ENCODE measurements around the gene GSTA4.

Gene GSTA4

DNA sequence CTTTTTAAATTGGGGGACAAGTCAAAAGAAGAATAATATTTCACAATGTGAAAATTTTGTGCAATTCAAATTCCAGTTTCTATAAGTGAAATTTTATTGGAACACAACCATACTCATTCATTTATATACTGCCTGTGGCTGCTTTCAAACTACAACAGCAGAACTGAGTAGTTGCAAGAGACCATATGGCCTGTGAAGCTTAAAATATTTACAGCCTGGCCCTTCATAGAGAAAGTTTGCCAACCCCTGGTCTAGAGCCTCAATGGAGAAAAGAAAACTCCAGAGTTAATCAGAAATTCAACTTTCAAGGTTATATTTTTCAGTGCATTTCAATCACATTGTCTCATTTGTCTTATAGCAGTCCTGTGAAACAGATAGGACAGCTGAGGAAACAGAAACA, 43.5 kb upstream of the GSTA4 start:
- TF ChIP-seq, protein P1, sequence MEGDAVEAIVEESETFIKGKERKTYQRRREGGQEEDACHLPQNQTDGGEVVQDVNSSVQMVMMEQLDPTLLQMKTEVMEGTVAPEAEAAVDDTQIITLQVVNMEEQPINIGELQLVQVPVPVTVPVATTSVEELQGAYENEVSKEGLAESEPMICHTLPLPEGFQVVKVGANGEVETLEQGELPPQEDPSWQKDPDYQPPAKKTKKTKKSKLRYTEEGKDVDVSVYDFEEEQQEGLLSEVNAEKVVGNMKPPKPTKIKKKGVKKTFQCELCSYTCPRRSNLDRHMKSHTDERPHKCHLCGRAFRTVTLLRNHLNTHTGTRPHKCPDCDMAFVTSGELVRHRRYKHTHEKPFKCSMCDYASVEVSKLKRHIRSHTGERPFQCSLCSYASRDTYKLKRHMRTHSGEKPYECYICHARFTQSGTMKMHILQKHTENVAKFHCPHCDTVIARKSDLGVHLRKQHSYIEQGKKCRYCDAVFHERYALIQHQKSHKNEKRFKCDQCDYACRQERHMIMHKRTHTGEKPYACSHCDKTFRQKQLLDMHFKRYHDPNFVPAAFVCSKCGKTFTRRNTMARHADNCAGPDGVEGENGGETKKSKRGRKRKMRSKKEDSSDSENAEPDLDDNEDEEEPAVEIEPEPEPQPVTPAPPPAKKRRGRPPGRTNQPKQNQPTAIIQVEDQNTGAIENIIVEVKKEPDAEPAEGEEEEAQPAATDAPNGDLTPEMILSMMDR (IDR thresholded peaks at IDR 0.05; ENCODE audit: low read depth, low read length, poor library complexity, severe bottlenecking), result no peak
- TF ChIP-seq EZH2phosphoT487 (IDR thresholded peaks at IDR 0.05; ENCODE audit: borderline replicate concordance, low read length), result no peak
- peaks cover 4% of the 10 kb centered on the region; the same call in 1 of the 2 replicates for H3K36me3 ChIP-seq (ENCODE audit: control insufficient read depth, low read length)
- H3K4me1 ChIP-seq (ENCODE audit: control insufficient read depth, low read length), result no peaks in the 10 kb centered on the region
- no peaks in the 10 kb centered on the region for H4K20me1 ChIP-seq (ENCODE audit: control insufficient read depth, insufficient read depth, low read depth, low read length)
- no peaks in the 10 kb centered on the region for H3F3A ChIP-seq (ENCODE audit: control insufficient read depth, insufficient read depth)
- no peaks in the 10 kb centered on the region for H3K79me2 ChIP-seq (ENCODE audit: control insufficient read depth, low read length)
- no peaks in the 10 kb centered on the region for H3K9me2 ChIP-seq (replicated peaks; ENCODE audit: control insufficient read depth, low read length)
- no peaks in the 10 kb centered on the region for H3K9me3 ChIP-seq (ENCODE audit: control insufficient read depth, insufficient read depth, low read length)
- no peak overlapping the region for H3K27ac ChIP-seq (ENCODE audit: low read depth, low read length)
- no peak overlapping the region for H3K4me2 ChIP-seq (ENCODE audit: low read length)
- H3K27me3 ChIP-seq (ENCODE audit: control insufficient read depth, low read length), result no peaks in the 10 kb centered on the region
- H3K4me3 ChIP-seq (ENCODE audit: low read length), result no peak overlapping the region

DNA sequence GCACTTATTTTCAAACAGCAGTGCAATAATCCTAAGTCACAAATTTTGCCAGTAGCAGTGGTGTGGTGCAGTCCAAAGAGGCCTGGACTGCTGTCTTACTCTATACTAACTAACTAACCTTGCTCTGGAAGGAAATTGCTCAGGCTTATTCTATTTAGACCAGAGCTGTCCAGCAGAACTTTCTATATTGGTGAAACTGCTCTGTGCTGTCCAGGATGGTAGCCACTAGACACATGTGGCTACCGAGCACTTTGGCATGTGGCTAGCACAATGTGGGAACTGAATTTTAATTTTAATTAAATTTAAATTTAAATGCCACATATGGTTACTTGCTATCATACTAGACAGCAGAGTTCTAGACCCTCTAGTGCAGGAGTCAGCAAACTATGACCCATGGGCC, 43.1 kb upstream of the GSTA4 start:
- Histone ChIP-seq H3K4me3 (ENCODE audit: low read length) (no peak overlapping the region), H3K79me2 (ENCODE audit: control insufficient read depth, low read length) (no peaks in the 10 kb centered on the region), H3K27ac (ENCODE audit: low read depth, low read length) (no peak overlapping the region), H3K36me3 (ENCODE audit: control insufficient read depth, low read length) (peaks cover 4% of the 10 kb centered on the region; the same call in 1 of the 2 replicates), H3F3A (ENCODE audit: control insufficient read depth, insufficient read depth) (no peaks in the 10 kb centered on the region), H4K20me1 (ENCODE audit: control insufficient read depth, insufficient read depth, low read depth, low read length) (no peaks in the 10 kb centered on the region), H3K9me3 (ENCODE audit: control insufficient read depth, insufficient read depth, low read length) (no peaks in the 10 kb centered on the region), H3K9me2 (replicated peaks; ENCODE audit: control insufficient read depth, low read length) (no peaks in the 10 kb centered on the region), H3K4me2 (ENCODE audit: low read length) (no peak overlapping the region), H3K4me1 (ENCODE audit: control insufficient read depth, low read length) (no peaks in the 10 kb centered on the region), H3K27me3 (ENCODE audit: control insufficient read depth, low read length) (no peaks in the 10 kb centered on the region)
- TF ChIP-seq, protein P1 (IDR thresholded peaks at IDR 0.05; ENCODE audit: low read depth, low read length, poor library complexity, severe bottlenecking), result no peak
- TF ChIP-seq EZH2phosphoT487 (IDR thresholded peaks at IDR 0.05; ENCODE audit: borderline replicate concordance, low read length), result no peak

DNA sequence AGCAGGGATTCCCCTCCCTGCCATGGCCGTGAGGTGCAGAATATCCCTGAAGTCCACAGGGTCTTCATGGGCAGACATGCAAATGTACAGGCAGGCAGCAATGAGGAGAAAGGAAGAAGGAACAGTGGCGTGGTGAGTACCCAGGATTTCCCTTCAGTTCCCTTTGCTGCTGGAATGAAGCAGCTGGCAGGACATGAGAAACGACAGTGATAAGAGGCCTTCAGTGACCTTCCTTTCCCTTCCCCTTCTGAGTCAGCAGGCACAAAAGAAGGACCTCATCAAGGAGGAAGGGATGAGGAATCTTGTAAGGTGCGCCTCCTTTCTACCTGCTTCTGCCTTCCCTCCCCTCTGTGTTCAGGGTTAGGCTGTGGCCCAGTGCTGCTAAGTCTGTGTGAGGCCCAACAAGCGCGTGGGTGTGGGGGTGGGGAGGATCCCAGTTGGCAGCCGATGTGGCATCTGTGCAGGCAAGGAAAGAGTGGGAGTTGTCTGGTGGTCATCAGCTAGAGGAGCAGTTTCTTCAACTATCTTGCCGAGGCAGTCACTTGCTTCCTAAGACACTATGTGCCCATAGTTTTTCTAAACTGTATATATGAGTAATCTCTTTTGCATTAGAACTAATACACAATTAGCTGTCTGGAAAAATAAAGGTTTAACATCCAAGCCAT, 40.6 kb upstream of the GSTA4 start:
- TF ChIP-seq, protein P1 (IDR thresholded peaks at IDR 0.05; ENCODE audit: low read depth, low read length, poor library complexity, severe bottlenecking), result no peak
- TF ChIP-seq EZH2phosphoT487 (IDR thresholded peaks at IDR 0.05; ENCODE audit: borderline replicate concordance, low read length), result no peak
- no peaks in the 10 kb centered on the region for H3F3A ChIP-seq (ENCODE audit: control insufficient read depth, insufficient read depth)
- H3K27me3 ChIP-seq (ENCODE audit: control insufficient read depth, low read length), result no peaks in the 10 kb centered on the region
- no peaks in the 10 kb centered on the region for H3K4me1 ChIP-seq (ENCODE audit: control insufficient read depth, low read length)
- no peak overlapping the region for H3K4me2 ChIP-seq (ENCODE audit: low read length)
- H3K9me2 ChIP-seq (replicated peaks; ENCODE audit: control insufficient read depth, low read length), result no peaks in the 10 kb centered on the region
- no peaks in the 10 kb centered on the region for H3K79me2 ChIP-seq (ENCODE audit: control insufficient read depth, low read length)
- H3K4me3 ChIP-seq (ENCODE audit: low read length), result no peak overlapping the region
- H3K36me3 ChIP-seq (ENCODE audit: control insufficient read depth, low read length), result peaks cover 4% of the 10 kb centered on the region; the same call in 1 of the 2 replicates
- H3K27ac ChIP-seq (ENCODE audit: low read depth, low read length), result no peak overlapping the region
- no peaks in the 10 kb centered on the region for H4K20me1 ChIP-seq (ENCODE audit: control insufficient read depth, insufficient read depth, low read depth, low read length)
- H3K9me3 ChIP-seq (ENCODE audit: control insufficient read depth, insufficient read depth, low read length), result no peaks in the 10 kb centered on the region

Measured in DOHH2 (cell line).